Tibial nerve (tissue), 4 donors: ENCODE results near the gene TM9SF3.

Source experiments
- CTCF ChIP-seq, 5 experiments: fragments of 200-600 bp in 3 of 5; fragments of 450-650 bp in 2 of 5; sonication (generic) in 3 of 5; IDR thresholded peaks; one replicate each; pipeline ENCODE4 v1.5.1; 2016 to 2019; ENCODE audit warnings: antibody characterized with exemption in 5 of 5, mild to moderate bottlenecking in 3 of 5, moderate library complexity in 2 of 5
- EP300 ChIP-seq, 2 donors: sonication (generic); formaldehyde crosslinking; IDR thresholded peaks; one replicate each; pipeline ENCODE4 v1.6.1; 2017; ENCODE audit warnings: antibody characterized with exemption in 2 of 2, mild to moderate bottlenecking in 1 of 2
- POLR2A ChIP-seq, 2 donors: fragments of 450-650 bp; IDR thresholded peaks; one replicate each; pipeline ENCODE4 v1.6.1; 2017; ENCODE audit warnings: antibody characterized with exemption in 2 of 2, mild to moderate bottlenecking in 2 of 2, moderate library complexity in 2 of 2

GRCh38 chr10:96588060-96588554 lies 1.3 kb upstream of the TM9SF3 start:
- no peak for TF ChIP-seq CTCF (IDR thresholded peaks at IDR 0.05)
- no peak for TF ChIP-seq EP300 (IDR thresholded peaks at IDR 0.05)
- TF ChIP-seq POLR2A (IDR thresholded peaks at IDR 0.05), result no peak
